Fibroblast of skin of left biceps (primary cell): ENCODE results near the gene ASTE1.
"Not testable (repeated sequence)": the region's sequence is repeated elsewhere in the genome, so short reads cannot be mapped to it uniquely, and the experiment has no call there.

Experiments
- DNase-seq, 2 experiments: peaks; one replicate each; pipeline ENCODE4 v3.0.0-alpha.2; 2013; ENCODE audit warnings: low read depth in 2 of 2

The ASTE1 gene

DNA sequence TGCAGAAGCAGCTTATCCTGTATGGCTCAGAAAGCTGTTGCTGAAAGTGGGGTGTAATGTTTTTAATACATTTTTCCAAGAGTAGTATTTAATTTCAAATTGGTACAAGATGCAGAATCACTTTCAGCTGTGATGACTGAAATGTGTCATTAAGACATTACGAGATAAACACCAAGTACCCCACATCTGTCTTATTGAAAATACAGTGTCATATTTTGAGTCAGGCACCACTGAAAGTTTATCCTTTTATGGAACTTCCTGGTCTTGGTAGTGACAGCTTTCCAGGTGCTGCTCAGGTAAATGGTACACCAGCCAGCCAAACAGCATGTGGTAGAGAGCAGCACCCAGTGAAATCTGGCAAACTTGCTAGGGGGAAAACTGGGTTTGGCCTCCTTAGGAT lies 16.9 kb downstream of the ASTE1 start:
- no peak for DNase-seq

DNA sequence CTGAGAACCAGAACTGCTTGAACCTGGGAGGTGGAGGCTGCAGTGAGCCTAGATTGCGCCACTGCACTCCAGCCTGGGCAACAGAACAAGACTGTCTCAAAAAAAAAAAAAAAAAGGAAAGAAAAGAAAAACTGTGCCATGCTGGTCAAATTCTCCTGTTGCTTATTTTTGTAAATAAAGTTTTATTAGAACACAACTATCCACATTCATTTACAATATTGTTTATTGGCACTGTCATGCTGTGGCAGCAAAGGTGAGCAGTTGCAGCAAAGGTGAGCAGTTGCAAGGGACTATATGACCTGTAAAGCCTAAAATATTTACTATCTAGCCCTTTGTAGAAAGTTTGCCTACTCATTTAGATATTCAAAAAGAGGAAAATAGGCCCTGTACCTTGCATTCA lies 18.3 kb downstream of the ASTE1 start:
- DNase-seq: no peak

DNA sequence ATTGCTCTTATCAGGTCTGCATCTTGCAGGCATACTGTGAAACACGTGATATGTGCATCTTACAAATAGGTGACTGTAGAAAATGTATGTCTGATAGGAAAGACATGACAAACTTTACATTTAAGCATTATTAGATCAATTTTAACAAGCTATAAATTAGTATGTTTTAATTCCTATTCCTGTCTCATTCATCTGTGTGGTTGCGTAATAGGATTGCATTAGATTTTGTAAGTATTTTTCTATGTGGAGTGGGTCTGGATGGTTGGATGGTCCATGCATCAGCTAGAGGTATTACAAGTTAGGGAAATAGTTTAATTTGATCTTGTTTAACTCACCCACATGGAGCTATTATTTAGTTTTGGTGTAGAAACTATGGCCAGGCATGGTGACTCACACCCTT lies 18.8 kb downstream of the ASTE1 start:
- no peak for DNase-seq

DNA sequence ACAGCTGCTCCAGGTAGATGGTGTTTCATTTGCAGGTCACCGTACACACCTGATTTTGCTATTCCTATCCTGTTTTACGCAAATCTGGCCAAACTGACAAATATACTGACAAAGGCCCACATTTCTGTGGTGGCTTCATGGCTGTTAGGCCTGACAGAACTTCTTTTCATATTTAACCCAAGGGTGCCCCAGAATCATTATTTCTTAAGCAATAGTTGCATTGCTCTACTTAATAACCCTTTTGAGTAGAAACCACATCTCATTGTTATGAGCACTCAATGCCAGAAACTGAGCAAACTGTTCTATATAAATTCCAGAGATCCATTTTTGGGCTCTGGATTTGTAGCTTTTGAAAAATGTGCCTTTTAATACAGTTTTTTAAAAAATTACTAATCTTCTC lies 19.4 kb downstream of the ASTE1 start:
- DNase-seq: no peak

DNA sequence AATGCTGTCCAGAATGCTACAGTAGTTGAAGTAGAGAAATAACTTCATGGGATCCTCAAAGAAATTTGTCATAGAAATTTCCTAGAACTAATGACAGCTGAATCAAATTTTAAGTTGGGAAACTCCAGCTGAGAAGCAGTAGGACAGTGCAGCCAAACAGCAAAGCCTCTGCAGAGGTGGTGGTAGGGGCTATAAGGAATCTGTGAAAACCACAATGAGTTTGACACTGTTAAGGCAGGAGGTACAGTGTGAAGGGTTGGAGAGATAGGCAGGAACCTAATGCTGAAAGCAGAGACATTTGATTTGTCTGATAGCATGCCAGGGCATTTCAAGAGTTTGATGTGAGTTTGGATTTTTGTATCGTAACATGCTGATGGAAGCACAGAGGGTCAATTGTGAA lies 22.0 kb downstream of the ASTE1 start:
- DNase-seq: no peak

DNA sequence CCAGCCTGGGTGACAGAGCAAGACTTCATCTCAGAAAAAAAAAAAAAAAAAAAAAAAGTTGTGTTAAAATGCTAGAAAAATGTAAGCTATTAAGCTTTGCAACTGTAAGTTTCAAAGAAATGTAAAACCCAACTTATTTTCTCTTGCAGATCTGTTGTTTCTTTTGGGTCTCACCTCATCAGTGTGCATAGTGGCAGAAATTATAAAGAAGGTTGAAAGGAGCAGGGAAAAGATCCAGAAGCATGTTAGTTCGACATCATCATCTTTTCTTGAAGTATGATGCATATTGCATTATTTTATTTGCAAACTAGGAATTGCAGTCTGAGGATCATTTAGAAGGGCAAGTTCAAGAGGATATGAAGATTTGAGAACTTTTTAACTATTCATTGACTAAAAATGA lies 25.6 kb downstream of the ASTE1 start:
- no peak for DNase-seq

DNA sequence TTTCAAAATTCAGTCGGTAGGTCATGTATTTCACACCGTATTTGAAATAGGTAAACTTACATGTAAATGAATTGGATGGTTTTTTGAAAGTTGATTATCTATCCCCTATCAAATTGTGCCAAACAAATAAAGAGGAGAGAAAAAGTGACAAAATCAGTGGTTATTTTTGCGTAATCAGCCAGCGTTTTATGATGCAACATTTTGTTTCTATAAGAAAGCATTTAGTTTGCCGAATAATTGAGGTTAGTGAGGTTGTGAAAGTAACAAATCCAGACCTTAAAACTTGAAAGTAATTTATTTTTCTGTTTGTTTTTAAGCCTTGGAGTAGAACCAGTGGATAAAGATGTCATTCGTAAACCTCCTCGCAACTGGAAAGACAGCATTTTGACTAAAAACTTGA lies 29.3 kb downstream of the ASTE1 start:
- no peak for DNase-seq

DNA sequence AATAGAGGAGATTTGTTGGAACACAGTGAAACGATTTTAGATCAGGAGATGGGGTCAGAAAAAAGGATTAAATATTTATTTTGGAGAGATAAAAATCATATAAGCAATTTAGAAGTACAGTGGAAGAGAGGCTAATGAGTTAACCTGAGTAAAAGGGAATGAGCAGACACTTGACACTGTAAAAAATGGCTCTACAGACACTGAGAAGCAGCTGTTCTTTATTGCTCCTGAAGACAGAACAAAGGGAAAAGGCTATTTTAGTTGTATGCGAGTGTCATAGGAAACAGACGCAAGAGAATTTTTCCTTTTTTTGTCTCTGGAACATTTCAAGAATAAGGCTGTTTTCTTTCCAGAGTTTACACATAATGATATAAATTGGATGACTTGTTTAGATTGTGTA lies 34.3 kb downstream of the ASTE1 start:
- DNase-seq: no peak

DNA sequence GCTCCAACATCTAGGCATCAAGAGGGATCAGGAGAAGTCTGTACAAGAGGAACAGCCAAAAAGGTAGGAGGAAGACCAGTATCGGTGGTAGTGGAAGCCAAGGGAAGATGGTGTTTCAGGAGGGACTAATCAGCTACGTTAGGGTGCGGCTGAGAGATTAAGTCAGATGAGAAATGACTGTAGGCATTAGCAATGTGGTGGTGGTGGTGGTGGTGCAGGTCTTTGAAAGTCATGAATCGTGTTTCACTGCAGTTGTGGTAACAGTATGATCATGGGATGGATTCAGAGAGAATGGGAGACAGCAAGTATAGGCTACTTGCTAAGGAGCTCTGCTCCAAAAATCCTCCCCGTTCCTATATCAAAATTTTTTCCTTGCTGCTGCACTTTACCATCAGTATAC lies 35.5 kb downstream of the ASTE1 start:
- no peak for DNase-seq

DNA sequence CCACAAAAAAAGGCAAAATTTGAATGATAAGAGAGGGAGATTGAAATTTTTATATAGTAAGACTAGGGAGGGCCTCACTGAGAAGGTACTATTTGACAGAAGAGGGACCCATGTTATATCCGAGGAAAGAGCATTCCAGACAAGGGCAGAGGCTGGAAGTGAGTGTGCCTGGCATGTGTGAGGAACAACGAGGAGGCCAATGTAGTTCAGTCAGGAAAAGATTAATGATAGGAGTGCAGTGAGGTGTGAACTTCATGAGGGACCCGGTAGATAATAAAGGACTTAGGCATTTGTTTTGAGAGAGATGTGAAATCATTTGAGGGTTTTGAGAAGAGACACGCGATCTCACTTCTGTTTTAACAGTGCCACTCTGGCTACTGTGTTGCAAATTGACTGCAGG lies 36.3 kb downstream of the ASTE1 start:
- DNase-seq: no peak

DNA sequence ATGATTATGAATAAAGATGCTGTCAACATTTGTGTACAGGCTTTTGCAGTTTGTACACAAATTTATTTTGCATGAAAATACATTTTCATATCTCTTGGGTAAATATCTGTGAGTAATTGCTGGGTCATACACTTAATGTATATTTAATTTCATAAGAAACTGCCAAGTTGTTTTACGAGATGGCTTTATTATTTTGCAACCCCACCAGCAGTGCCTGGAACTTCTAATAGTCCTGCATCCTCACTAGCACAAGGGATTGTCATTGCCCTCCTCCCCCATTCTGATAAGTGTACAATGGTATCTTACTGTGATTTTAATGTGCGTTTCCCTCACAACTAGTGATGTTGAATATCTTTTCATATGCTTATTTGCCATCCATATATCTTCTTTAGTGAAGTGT lies 45.2 kb downstream of the ASTE1 start:
- no peak for DNase-seq

DNA sequence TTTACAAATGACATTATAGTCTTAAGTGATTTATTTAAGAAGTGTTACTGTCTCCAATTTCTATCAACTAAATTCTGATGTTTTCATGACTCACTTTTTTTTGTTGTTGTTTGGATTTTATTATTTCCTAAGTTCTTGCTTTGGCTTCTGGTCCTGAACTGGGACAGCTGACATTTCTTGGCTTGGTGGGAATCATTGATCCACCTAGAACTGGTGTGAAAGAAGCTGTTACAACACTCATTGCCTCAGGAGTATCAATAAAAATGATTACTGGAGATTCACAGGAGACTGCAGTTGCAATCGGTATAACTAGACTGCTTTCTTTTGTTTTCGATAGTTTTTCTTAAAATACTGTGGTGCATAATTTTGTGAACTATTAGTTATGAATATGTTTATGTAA lies 47.5 kb downstream of the ASTE1 start:
- no peak for DNase-seq

DNA sequence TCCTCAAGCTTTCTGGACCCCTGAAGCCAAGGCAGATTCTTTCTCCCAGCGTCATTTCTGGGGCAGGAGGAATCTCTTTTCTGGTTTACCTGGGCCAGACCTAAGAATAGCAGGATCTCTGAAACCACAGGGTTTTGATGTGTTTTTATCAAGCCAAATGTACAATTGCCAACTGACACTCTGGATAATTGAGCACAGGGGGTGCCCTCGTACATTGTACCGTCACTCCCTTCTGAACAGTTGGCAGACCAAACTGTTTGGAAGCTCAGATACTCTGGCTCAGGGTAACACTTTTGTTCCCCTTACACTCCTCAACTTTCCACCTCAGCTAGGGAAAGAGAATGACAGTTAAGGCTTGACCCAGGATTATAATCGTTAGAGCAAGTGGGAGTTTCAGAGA lies 49.9 kb downstream of the ASTE1 start:
- no peak for DNase-seq

DNA sequence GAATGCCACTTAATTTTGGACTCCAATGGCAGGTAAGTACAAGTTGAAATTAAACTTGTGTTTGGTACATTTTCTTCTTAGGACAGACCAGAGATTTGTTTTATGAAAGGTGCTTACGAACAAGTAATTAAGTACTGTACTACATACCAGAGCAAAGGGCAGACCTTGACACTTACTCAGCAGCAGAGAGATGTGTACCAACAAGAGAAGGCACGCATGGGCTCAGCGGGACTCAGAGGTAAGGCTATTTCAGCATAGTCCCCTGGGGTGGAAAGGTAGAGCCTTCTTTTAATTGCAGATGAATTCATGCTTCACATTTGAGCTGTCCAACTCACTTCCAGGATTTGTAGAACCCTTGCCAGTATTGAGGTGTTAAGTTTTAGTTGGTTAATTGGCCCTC lies 51.4 kb downstream of the ASTE1 start:
- no peak for DNase-seq

DNA sequence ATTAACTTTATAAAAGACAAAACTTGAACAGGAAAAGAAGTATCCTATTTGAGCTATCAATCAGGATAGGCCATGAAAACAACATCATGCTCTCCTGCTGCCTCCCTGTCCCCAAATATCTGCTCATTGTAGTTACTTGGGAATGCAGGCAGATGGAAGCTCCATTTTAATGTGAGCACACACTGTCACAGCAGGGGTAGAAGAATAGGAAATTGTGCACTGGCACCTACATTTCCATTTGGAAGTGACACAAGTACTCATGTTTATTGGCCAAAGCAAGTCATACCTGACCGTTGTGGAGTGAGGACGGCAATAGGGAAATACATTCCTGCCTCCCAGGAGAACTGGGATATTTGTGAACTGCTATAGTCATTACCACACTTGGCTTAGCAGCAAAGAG lies 52.4 kb downstream of the ASTE1 start:
- DNase-seq: no peak

DNA sequence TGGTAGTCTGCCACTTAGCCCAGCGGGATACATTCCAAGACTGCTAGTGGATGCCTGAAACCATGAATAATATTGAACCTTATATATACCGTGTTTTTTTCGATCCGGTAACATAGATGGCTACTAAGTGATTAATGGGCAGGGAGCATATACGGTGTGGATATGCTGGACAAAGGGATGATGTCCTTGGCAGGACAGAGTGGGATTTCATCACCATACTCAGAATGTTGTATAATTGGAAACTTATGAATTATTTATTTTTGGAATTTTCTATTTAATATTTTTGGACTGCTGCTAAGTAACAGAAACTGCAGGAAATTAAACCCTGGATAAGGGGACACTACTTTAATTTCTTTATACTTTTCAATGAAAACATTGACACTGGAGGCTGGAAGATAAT lies 53.2 kb downstream of the ASTE1 start:
- no peak for DNase-seq

DNA sequence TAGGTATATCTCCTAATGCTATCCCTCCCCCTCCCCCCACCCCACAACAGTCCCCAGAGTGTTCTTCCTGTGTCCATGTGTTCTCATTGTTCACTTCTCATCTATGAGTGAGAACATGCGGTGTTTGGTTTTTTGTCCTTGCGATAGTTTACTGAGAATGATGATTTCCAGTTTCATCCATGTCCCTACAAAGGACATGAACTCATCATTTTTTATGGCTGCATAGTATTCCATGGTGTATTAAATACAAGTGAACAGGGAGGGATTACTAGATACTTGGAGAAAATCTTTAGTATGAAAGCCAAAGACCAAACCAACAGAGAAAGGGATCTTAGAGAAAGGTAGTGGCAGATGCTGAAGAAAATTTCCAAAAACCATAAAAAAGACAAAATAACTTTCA lies 54.0 kb downstream of the ASTE1 start:
- not testable (repeated sequence) for DNase-seq

DNA sequence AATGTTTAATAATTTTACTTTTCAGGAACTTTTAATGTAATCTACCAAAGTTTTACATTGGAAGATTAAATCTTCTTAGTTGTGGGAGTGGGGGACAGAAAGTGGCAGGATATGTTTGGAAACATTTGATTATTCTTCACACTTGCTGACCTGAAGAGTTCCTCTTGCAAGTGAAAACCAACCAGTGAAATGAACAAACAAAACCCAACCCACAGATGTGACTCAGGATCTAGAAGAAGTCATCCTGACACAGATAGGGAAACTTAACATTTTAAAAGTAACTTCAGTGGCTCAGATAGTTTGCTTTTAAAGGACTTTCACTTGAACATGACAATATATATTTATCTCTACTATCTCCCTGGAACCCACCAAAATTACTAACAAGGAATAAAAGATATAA lies 55.4 kb downstream of the ASTE1 start:
- DNase-seq: no peak

DNA sequence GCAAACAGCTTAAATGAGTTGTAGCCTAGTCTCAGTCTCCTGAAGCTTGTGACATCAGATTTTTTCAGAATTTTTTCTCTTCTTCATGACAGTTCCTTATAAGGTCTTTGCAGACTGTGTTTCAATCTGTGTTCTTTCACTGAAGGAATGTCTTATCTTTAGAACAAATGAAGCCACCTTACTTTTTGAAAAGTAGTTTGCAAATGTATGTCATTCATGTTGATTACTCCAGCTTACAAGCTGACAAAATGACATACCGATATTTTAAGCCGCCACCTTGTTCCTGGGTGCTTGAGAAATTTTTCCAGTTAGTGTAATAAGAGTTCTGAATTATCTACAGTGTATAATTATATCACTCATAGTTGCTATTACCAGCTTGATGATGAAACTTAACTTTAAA lies 57.0 kb downstream of the ASTE1 start:
- DNase-seq: no peak

DNA sequence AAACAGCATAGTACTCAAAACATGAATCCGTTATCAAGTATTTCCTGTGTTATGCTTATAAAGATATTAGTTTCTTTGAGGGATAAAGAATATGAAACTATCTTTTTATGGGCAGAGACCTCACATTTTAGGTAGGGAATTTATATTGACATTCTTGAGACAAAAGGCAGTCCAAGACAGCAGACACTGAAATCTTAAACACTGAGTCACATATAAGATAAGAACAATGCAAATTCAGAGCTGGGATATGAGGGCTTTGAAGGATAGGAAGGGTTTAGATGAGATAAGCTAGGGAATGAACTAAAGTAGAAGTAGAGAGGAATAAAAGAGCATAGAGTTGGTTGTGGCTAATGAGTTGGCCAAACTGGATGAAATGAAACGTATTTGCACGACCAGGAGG lies 58.4 kb downstream of the ASTE1 start:
- DNase-seq: no peak

DNA sequence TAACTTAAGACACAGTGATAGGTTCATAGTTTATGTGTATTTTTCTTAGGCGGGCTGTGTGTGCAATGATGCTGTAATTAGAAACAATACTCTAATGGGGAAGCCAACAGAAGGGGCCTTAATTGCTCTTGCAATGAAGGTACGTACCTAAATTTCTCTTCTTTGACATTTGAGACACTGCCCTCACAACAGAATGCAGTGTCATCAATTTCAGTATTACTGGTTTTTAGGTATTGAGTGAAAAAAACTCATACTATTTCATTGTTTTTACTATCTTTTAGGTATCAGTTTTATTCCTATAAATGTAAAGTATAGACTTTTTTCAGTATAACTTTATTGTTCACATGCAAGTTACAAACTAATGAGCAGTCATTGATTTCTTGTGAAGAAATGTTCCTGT lies 59.3 kb downstream of the ASTE1 start:
- DNase-seq: no peak

DNA sequence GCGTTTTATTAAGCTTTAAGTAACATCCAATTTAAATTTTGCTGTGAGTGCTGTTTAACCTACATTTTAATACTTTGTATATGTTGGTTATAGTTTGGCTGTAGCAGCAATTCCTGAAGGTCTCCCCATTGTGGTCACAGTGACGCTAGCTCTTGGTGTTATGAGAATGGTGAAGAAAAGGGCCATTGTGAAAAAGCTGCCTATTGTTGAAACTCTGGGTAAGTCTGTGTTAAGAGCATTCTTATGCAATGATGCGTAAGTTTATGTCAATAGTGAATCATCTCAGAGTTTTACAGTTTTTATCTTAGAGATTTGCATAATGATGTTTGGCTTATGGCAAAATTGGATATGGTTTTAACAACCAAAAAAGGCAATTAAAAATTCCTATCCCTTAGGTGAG lies 62.7 kb downstream of the ASTE1 start:
- peak; percentile 79 to 82 for DNase-seq
